Amniotic epithelial cell (primary cell): ENCODE data around the gene RIMKLB.
"Not testable (repeated sequence)": the region's sequence is repeated elsewhere in the genome, so short reads cannot be mapped to it uniquely, and the experiment has no call there.

Experiments
- DNase-seq: peaks from one replicate; pipeline ENCODE4 v3.0.0-alpha.2; 2010; ENCODE audit warnings: low read depth

The RIMKLB gene

GRCh38 chr12:8692573-8692972 is 5.2 kb upstream of the RIMKLB start:
- peak; percentile 61 for DNase-seq

GRCh38 chr12:8695116-8695515 is 2.7 kb upstream of the RIMKLB start:
- DNase-seq = no peak

GRCh38 chr12:8696442-8697090 is 1.2 kb upstream of the RIMKLB start:
- DNase-seq = no peak

GRCh38 chr12:8697120-8697475 is 693 bp upstream of the RIMKLB start:
- peak; percentile 61 for DNase-seq

- peak; percentile 31 for DNase-seq
Measured at GRCh38 chr12:8698132-8698851, 501 bp downstream of the RIMKLB start.

- peak; percentile 41 for DNase-seq
Measured at GRCh38 chr12:8698879-8699278, 1.1 kb downstream of the RIMKLB start.

GRCh38 chr12:8699714-8700113 is 1.9 kb downstream of the RIMKLB start:
- no peak for DNase-seq

GRCh38 chr12:8701046-8701660 is 3.4 kb downstream of the RIMKLB start:
- DNase-seq = no peak

- no peak for DNase-seq
Measured at GRCh38 chr12:8702159-8702558, 4.4 kb downstream of the RIMKLB start.

GRCh38 chr12:8709124-8709830 is 11.5 kb downstream of the RIMKLB start:
- no peak for DNase-seq

GRCh38 chr12:8712572-8712971 is 14.8 kb downstream of the RIMKLB start:
- DNase-seq = no peak

- DNase-seq = no peak
Measured at GRCh38 chr12:8722286-8722800, 24.6 kb downstream of the RIMKLB start.

GRCh38 chr12:8734873-8735381 is 37.1 kb downstream of the RIMKLB start:
- peak; percentile 5 for DNase-seq

- peak; percentile 31 for DNase-seq
Measured at GRCh38 chr12:8742501-8742900, 44.7 kb downstream of the RIMKLB start.

GRCh38 chr12:8743121-8743520 is 45.3 kb downstream of the RIMKLB start:
- DNase-seq = not testable (repeated sequence)

GRCh38 chr12:8745631-8746030 is 47.8 kb downstream of the RIMKLB start:
- DNase-seq = not testable (repeated sequence)

- DNase-seq = no peak
Measured at GRCh38 chr12:8746046-8746445, 48.3 kb downstream of the RIMKLB start.

GRCh38 chr12:8760076-8760475 is 62.3 kb downstream of the RIMKLB start:
- not testable (repeated sequence) for DNase-seq

GRCh38 chr12:8762701-8763100 is 64.9 kb downstream of the RIMKLB start:
- peak; percentile 10 for DNase-seq

GRCh38 chr12:8766121-8766520 is 68.3 kb downstream of the RIMKLB start:
- not testable (repeated sequence) for DNase-seq

GRCh38 chr12:8770499-8770898 is 72.7 kb downstream of the RIMKLB start:
- no peak for DNase-seq

- DNase-seq = no peak
Measured at GRCh38 chr12:8771072-8771471, 73.3 kb downstream of the RIMKLB start.
